Keratinocyte (primary cell): ENCODE results near the gene MICA. TPM values are rescaled to one million over a fixed set of nuclear protein-coding genes. Genes with fewer than 3 reads are reported as not detected.

Experiments used
- DNase-seq: peaks from one replicate; pipeline ENCODE4 v3.0.0-alpha.2; 2011; ENCODE audit warnings: low read depth, missing footprints, low spot score
- FAIRE-seq: peaks from 2 replicates; lab custom pipeline; 2011; peaks lifted over from hg19 to GRCh38; lab: Jason Lieb, UNC
- H2AFZ ChIP-seq: 2 replicates; pipeline ENCODE4 v1.6.0; 2012; ENCODE audit warnings: low read length, control low read depth, inconsistent platforms; ENCODE audit not compliant: control insufficient read depth
- H3K27ac ChIP-seq: 2 replicates; pipeline ENCODE4 v1.5.1; 2011; ENCODE audit warnings: low read length; ENCODE audit not compliant: control insufficient read depth, insufficient read depth
- H3K27me3 ChIP-seq: 3 replicates; pipeline ENCODE4 v1.6.0; 2011; ENCODE audit warnings: low read length; ENCODE audit not compliant: control insufficient read depth, insufficient read depth; ENCODE audit errors: extremely low read depth
- H3K36me3 ChIP-seq, 2 experiments: 2 replicates in 1 of 2; 3 replicates in 1 of 2; pipeline ENCODE4 v1.5.1; 2011; ENCODE audit warnings: low read length in 2 of 2, mild to moderate bottlenecking in 1 of 2; ENCODE audit not compliant: control insufficient read depth in 2 of 2, insufficient read depth in 2 of 2; ENCODE audit errors: extremely low read depth in 1 of 2
- H3K4me1 ChIP-seq: 3 replicates; pipeline ENCODE4 v1.5.1; 2011; ENCODE audit warnings: low read length; ENCODE audit not compliant: control insufficient read depth, insufficient read depth; ENCODE audit errors: extremely low read depth
- H3K4me2 ChIP-seq: 3 replicates; pipeline ENCODE4 v1.6.0; 2011; ENCODE audit warnings: low read depth, low read length; ENCODE audit not compliant: control insufficient read depth, insufficient read depth; ENCODE audit errors: extremely low read depth
- H3K4me3 ChIP-seq, 3 experiments: fragments of 200-600 bp in 1 of 3; sonication (generic) in 1 of 3; 2 replicates in 2 of 3; 3 replicates in 1 of 3; pipeline ENCODE4 v1.5.1; 2011 to 2016; ENCODE audit warnings: low read length in 3 of 3, mild to moderate bottlenecking in 3 of 3, control low read depth in 2 of 3, inconsistent platforms in 1 of 3, low read depth in 1 of 3, mixed read lengths in 1 of 3, mixed run types in 1 of 3, moderate library complexity in 1 of 3; ENCODE audit not compliant: control insufficient read depth in 2 of 3, insufficient read depth in 2 of 3; ENCODE audit errors: extremely low read depth in 1 of 3
- H3K79me2 ChIP-seq: 2 replicates; pipeline ENCODE4 v1.6.0; 2012; ENCODE audit warnings: low read length; ENCODE audit not compliant: control insufficient read depth, insufficient read depth
- H3K9ac ChIP-seq: 3 replicates; pipeline ENCODE4 v1.6.0; 2011; ENCODE audit warnings: low read length; ENCODE audit not compliant: control insufficient read depth, insufficient read depth; ENCODE audit errors: extremely low read depth
- H3K9me1 ChIP-seq: 3 replicates; pipeline ENCODE4 v1.6.0; 2011; ENCODE audit warnings: low read length; ENCODE audit not compliant: control insufficient read depth, insufficient read depth; ENCODE audit errors: extremely low read depth
- H3K9me3 ChIP-seq: 2 replicates; pipeline ENCODE4 v1.5.1; 2012; ENCODE audit warnings: low read depth, low read length; ENCODE audit not compliant: control insufficient read depth
- H4K20me1 ChIP-seq: 3 replicates; pipeline ENCODE4 v1.6.0; 2011; ENCODE audit warnings: low read length; ENCODE audit not compliant: control insufficient read depth, insufficient read depth; ENCODE audit errors: extremely low read depth
- CTCF ChIP-seq, 3 experiments: IDR thresholded peaks in 1 of 3; conservative IDR thresholded peaks in 1 of 3; optimal IDR thresholded peaks in 1 of 3; 2 replicates in 2 of 3; 3 replicates in 1 of 3; pipeline versions ENCODE3 to v1.5.1; 2011; ENCODE audit warnings: low read length in 3 of 3, mild to moderate bottlenecking in 3 of 3, moderate library complexity in 2 of 3, control low read depth in 1 of 3, inconsistent platforms in 1 of 3; ENCODE audit not compliant: insufficient read depth in 2 of 3; ENCODE audit errors: extremely low read depth in 1 of 3
- EZH2 ChIP-seq: IDR thresholded peaks from one replicate; pipeline ENCODE4 v1.6.1; 2012; ENCODE audit warnings: inconsistent platforms, mild to moderate bottlenecking, low read length, moderate library complexity
- dilution Hi-C: fragments of 300-500 bp; cut with MboI; formaldehyde crosslinking; loops from one replicate; pipeline ENCODE4 v1.7.0; 2020; ENCODE audit warnings: low sequenced_read_pairs; ENCODE audit not compliant: extremely low pct_ligation_motif_present
- polyA plus RNA-seq, 5 experiments: library from polyadenylated mRNA; depleted of rRNA in 3 of 5; stranded (reverse) in 3 of 5; stranded (forward) in 1 of 5; unstranded in 1 of 5; fragments of >200 nt; gene quantifications; 1 replicate in 1 of 5; 2 replicates in 3 of 5; 3 replicates in 1 of 5; pipeline versions ENCODE4 v1.2.1 to v1.2.3, GENCODE V29; 2011 to 2012; ENCODE audit warnings: missing spikeins in 2 of 5, low read depth in 1 of 5, low replicate concordance in 1 of 5

The MICA gene
- polyA plus RNA-seq, 1 donor (not counting 4 experiments of a cell fraction or from before 2014, with no cell fraction given): 59.9 TPM

GRCh38 chr6:31385041-31385440 is 18.4 kb upstream of the MICA start:
- dilution Hi-C loops: no loop called here

GRCh38 chr6:31386099-31386498 is 17.3 kb upstream of the MICA start:
- no peak for TF ChIP-seq EZH2
- TF ChIP-seq CTCF (optimal IDR thresholded peaks at IDR 0.05 in 1 of 3, IDR thresholded peaks at IDR 0.05 in 1 of 3, conservative IDR thresholded peaks at IDR 0.05 in 1 of 3; ENCODE audit: extremely low read depth in 1 of 3, insufficient read depth in 2 of 3, low read length in 3 of 3): no peak
- Histone ChIP-seq H3K4me3 (no peak overlapping the region), H3K27me3 (peaks cover 8% of the 10 kb centered on the region), H3K9ac (no peak overlapping the region), H3K4me2 (no peak overlapping the region), H3K79me2 (no peaks in the 10 kb centered on the region), H3K4me1 (peaks cover 3% of the 10 kb centered on the region), H4K20me1 (no peaks in the 10 kb centered on the region), H3K36me3 (no peaks in the 10 kb centered on the region), H3K9me1 (no peaks in the 10 kb centered on the region), H2AFZ (no peak overlapping the region), H3K9me3 (no peaks in the 10 kb centered on the region), H3K27ac (no peak overlapping the region)
- dilution Hi-C loops: no loop called here
- no peak for FAIRE-seq
- no peak for DNase-seq

More at GRCh38 chr6:31385041-31385440, 18.4 kb upstream of the MICA start:
- no peaks in the 10 kb centered on the region for H3K9me1 ChIP-seq
- no peak overlapping the region for H3K27ac ChIP-seq
- no peaks in the 10 kb centered on the region for H4K20me1 ChIP-seq
- peaks cover 11% of the 10 kb centered on the region for H3K27me3 ChIP-seq
- TF ChIP-seq EZH2 (no peak), CTCF (optimal IDR thresholded peaks at IDR 0.05 in 1 of 3, IDR thresholded peaks at IDR 0.05 in 1 of 3, conservative IDR thresholded peaks at IDR 0.05 in 1 of 3; ENCODE audit: extremely low read depth in 1 of 3, insufficient read depth in 2 of 3, low read length in 3 of 3) (no peak)
- peaks cover 5% of the 10 kb centered on the region for H3K4me1 ChIP-seq
- DNase-seq (no peak), FAIRE-seq (no peak)
- H2AFZ ChIP-seq: no peak overlapping the region
- no peak overlapping the region for H3K4me2 ChIP-seq
- no peaks in the 10 kb centered on the region for H3K36me3 ChIP-seq
- no peak overlapping the region for H3K4me3 ChIP-seq
- H3K9me3 ChIP-seq: no peaks in the 10 kb centered on the region
- H3K79me2 ChIP-seq: no peaks in the 10 kb centered on the region
- no peak overlapping the region for H3K9ac ChIP-seq
